SJSA1 (cell line): ENCODE results near the gene CHCHD4. TPM values are rescaled to one million over a fixed set of nuclear protein-coding genes. Genes with fewer than 3 reads are reported as not detected.

Experiments
- total RNA-seq: library from RNA; depleted of rRNA; stranded (reverse); fragments of >200 nt; shearing (Covaris generic); gene quantifications from 2 replicates; pipeline ENCODE4 v1.2.3, GENCODE V29; 2014; rRNA removed

CHCHD4 gene
- total RNA-seq, 1 experiment from 2014 or later: 12.8 TPM

Other genes with a start within 250 kb of the CHCHD4 start
- gene WNT7A, start 244.8 kb downstream of the CHCHD4 start, total RNA-seq: not detected in 2 replicates
- 82.1 and 82.7 TPM in 2 replicates for gene TMEM43, start 182 bp upstream of the CHCHD4 start, total RNA-seq
- gene XPC, start 53.7 kb upstream of the CHCHD4 start, total RNA-seq: 12.9 and 17.7 TPM in 2 replicates
- gene LSM3, start 53.9 kb upstream of the CHCHD4 start, total RNA-seq: 22.4 and 25.9 TPM in 2 replicates